WTC11 (cell line): ENCODE data around the gene HAUS2. TPM values are rescaled to one million over a fixed set of nuclear protein-coding genes. Genes with fewer than 3 reads are reported as not detected.

Experiments used
- ATAC-seq: fragments of 200-7000 bp; cut with Tn5 transposase; 2 replicates; pipeline ENCODE4 v1.10.0; 2021; ENCODE audit warnings: mild to moderate bottlenecking, moderate library complexity
- CTCF ChIA-PET: fragments of 300-600 bp; sonication (Branson Sonifier 250); formaldehyde crosslinking; loops from one replicate; lab custom pipeline; 2021; ENCODE audit warnings: antibody characterized with exemption; lab: Charles Lee
- POLR2A ChIA-PET: fragments of 350-600 bp; sonication (Branson Sonifier 250); formaldehyde crosslinking; loops from one replicate; lab custom pipeline; 2021; ENCODE audit warnings: antibody characterized with exemption; lab: Charles Lee
- DNase-seq: peaks from one replicate; pipeline ENCODE4 v3.0.0; 2021; ENCODE audit warnings: low spot score
- H3K27ac Mint-ChIP-seq: 2 replicates; pipeline ENCODE4 v1.8.0; 2021; ENCODE audit warnings: mixed read lengths
- H3K27me3 Mint-ChIP-seq: 2 replicates; pipeline ENCODE4 v1.8.0; 2021; ENCODE audit warnings: low read depth, mild to moderate bottlenecking, moderate library complexity, mixed read lengths
- H3K36me3 Mint-ChIP-seq: 2 replicates; pipeline ENCODE4 v1.8.0; 2021; ENCODE audit warnings: mixed read lengths
- H3K4me1 Mint-ChIP-seq: 2 replicates; pipeline ENCODE4 v1.8.0; 2022; ENCODE audit warnings: mixed read lengths
- H3K4me3 Mint-ChIP-seq: 2 replicates; pipeline ENCODE4 v1.8.0; 2021; ENCODE audit warnings: mild to moderate bottlenecking, moderate library complexity, mixed read lengths
- H3K9me3 Mint-ChIP-seq: 2 replicates; pipeline ENCODE4 v1.8.0; 2021; ENCODE audit warnings: mixed read lengths
- ATF2 ChIP-seq: sonication (generic); formaldehyde crosslinking; IDR thresholded peaks from 2 replicates; pipeline ENCODE4 v1.8.1; 2022; ENCODE audit warnings: low read depth, missing genetic modification reagents, borderline replicate concordance
- E2F4 ChIP-seq: sonication (generic); formaldehyde crosslinking; IDR thresholded peaks from 2 replicates; pipeline ENCODE4 v1.8.1; 2022; ENCODE audit warnings: low read depth, mild to moderate bottlenecking, moderate library complexity, missing genetic modification reagents, borderline replicate concordance
- E2F5 ChIP-seq: sonication (generic); formaldehyde crosslinking; IDR thresholded peaks from 2 replicates; pipeline ENCODE4 v1.8.1; 2022; ENCODE audit warnings: mild to moderate bottlenecking, moderate library complexity, missing genetic modification reagents
- ETV6 ChIP-seq: sonication (generic); formaldehyde crosslinking; IDR thresholded peaks from 2 replicates; pipeline ENCODE4 v1.8.1; 2022; ENCODE audit warnings: mild to moderate bottlenecking, missing genetic modification reagents
- FOXP4 ChIP-seq: sonication (generic); formaldehyde crosslinking; IDR thresholded peaks from 2 replicates; pipeline ENCODE4 v1.8.0; 2022; ENCODE audit warnings: mild to moderate bottlenecking, missing genetic modification reagents
- IRF1 ChIP-seq: sonication (generic); formaldehyde crosslinking; IDR thresholded peaks from 2 replicates; pipeline ENCODE4 v1.8.0; 2023; ENCODE audit warnings: missing genetic modification reagents
- IRF2 ChIP-seq: sonication (generic); formaldehyde crosslinking; IDR thresholded peaks from 2 replicates; pipeline ENCODE4 v1.8.0; 2022; ENCODE audit warnings: low read depth, missing genetic modification reagents, borderline replicate concordance
- KAT7 ChIP-seq: sonication (generic); formaldehyde crosslinking; IDR thresholded peaks from 2 replicates; pipeline ENCODE4 v1.8.1; 2023; ENCODE audit warnings: missing genetic modification reagents, mild to moderate bottlenecking, borderline replicate concordance
- MXD4 ChIP-seq: fragments of 250-450 bp; sonication (Bioruptor Pico); IDR thresholded peaks from 2 replicates; pipeline ENCODE4 v1.8.0; 2021; ENCODE audit warnings: mild to moderate bottlenecking, moderate library complexity, borderline replicate concordance
- NFE2L1 ChIP-seq: sonication (generic); formaldehyde crosslinking; IDR thresholded peaks from 2 replicates; pipeline ENCODE4 v1.8.1; 2023; ENCODE audit warnings: missing genetic modification reagents
- NR3C1 ChIP-seq: sonication (generic); formaldehyde crosslinking; conservative IDR thresholded peaks from 2 replicates; pipeline ENCODE4 v1.8.1; 2023; ENCODE audit warnings: low read depth, mild to moderate bottlenecking, missing genetic modification reagents
- STAT6 ChIP-seq: sonication (generic); formaldehyde crosslinking; conservative IDR thresholded peaks from 2 replicates; pipeline ENCODE4 v1.8.1; 2023; ENCODE audit warnings: mild to moderate bottlenecking, low read depth, missing genetic modification reagents, moderate library complexity
- TEAD4 ChIP-seq: sonication (generic); formaldehyde crosslinking; IDR thresholded peaks from 2 replicates; pipeline ENCODE4 v1.8.0; 2022; ENCODE audit warnings: mild to moderate bottlenecking, missing genetic modification reagents
- ZBTB21 ChIP-seq: sonication (generic); formaldehyde crosslinking; IDR thresholded peaks from 2 replicates; pipeline ENCODE4 v1.8.1; 2023; ENCODE audit warnings: mild to moderate bottlenecking, missing genetic modification reagents, borderline replicate concordance
- ZNF138 ChIP-seq: sonication (generic); formaldehyde crosslinking; conservative IDR thresholded peaks from 2 replicates; pipeline ENCODE4 v1.8.1; 2022; ENCODE audit warnings: mild to moderate bottlenecking, moderate library complexity, missing genetic modification reagents
- ZNF425 ChIP-seq: fragments of 250-450 bp; sonication (Bioruptor Pico); conservative IDR thresholded peaks from 2 replicates; pipeline ENCODE4 v1.9.0; 2021; ENCODE audit warnings: mild to moderate bottlenecking
- total RNA-seq: library from RNA; stranded (reverse); gene quantifications from 3 replicates; pipeline ENCODE4 v1.2.3, GENCODE V29; 2021

HAUS2 gene
- total RNA-seq, 1 experiment from 2014 or later, result 17.9 TPM

- peaks cover 4% of the 10 kb centered on the region; the same call in 1 of the 2 replicates for H3K4me1 Mint-ChIP-seq
- ChIA-PET CTCF (no interaction called here), POLR2A (no interaction called here)
- no peak for DNase-seq
- no peaks in the 10 kb centered on the region for H3K27me3 Mint-ChIP-seq
- TF ChIP-seq FOXP4 (CRISPR knock-in tag) (no peak), STAT6 (CRISPR knock-in tag) (no peak), ZNF425 (CRISPR knock-in tag) (no peak)
- H3K4me3 Mint-ChIP-seq, result no peak overlapping the region
- no peaks in the 10 kb centered on the region for H3K36me3 Mint-ChIP-seq
- ATAC-seq, result no peak
- no peaks in the 10 kb centered on the region for H3K9me3 Mint-ChIP-seq
- no peak overlapping the region for H3K27ac Mint-ChIP-seq
Measured at GRCh38 chr15:42612367-42612912, 63.8 kb downstream of the HAUS2 start.

GRCh38 chr15:42616107-42616506 is 67.5 kb downstream of the HAUS2 start:
- Mint-ChIP-seq H3K27me3 (no peaks in the 10 kb centered on the region), H3K27ac (peak overlapping the region; percentile 15)
- DNase-seq, result no peak
- no peak for TF ChIP-seq IRF2 (CRISPR knock-in tag)
- TF ChIP-seq IRF1, result no peak
- no peak for TF ChIP-seq E2F5 (CRISPR knock-in tag)
- TF ChIP-seq ATF2 (CRISPR knock-in tag), result no peak
- no peak for TF ChIP-seq NFE2L1 (CRISPR knock-in tag)
- no peak for TF ChIP-seq NR3C1
- TF ChIP-seq TEAD4, result no peak
- TF ChIP-seq MXD4 (CRISPR knock-in tag), result no peak
- TF ChIP-seq ZBTB21 (CRISPR knock-in tag), result no peak
- TF ChIP-seq E2F4 (CRISPR knock-in tag), result no peak
- TF ChIP-seq KAT7 (CRISPR knock-in tag), result no peak
- TF ChIP-seq ZNF138 (CRISPR knock-in tag), result no peak
- TF ChIP-seq ETV6 (CRISPR knock-in tag), result no peak
- TF ChIP-seq, all 79 proteins: peak for 0
- H3K4me3 Mint-ChIP-seq, result no peak overlapping the region
- ATAC-seq, result no peak
- H3K4me1 Mint-ChIP-seq, result peaks cover 20% of the 10 kb centered on the region
- ChIA-PET POLR2A (no interaction called here), CTCF (no interaction called here)
- no peaks in the 10 kb centered on the region for H3K36me3 Mint-ChIP-seq
- H3K9me3 Mint-ChIP-seq, result no peaks in the 10 kb centered on the region
